H1 (cell line): ENCODE data around the gene ITPR1. TPM values are rescaled to one million over a fixed set of nuclear protein-coding genes. Genes with fewer than 3 reads are reported as not detected.

Experiments used
- E2F6 ChIP-seq: IDR thresholded peaks from 2 replicates; pipeline ENCODE4 v1.6.1; 2012; ENCODE audit warnings: inconsistent platforms
- NANOG ChIP-seq: IDR thresholded peaks from 2 replicates; pipeline ENCODE4 v1.6.1; 2011; ENCODE audit warnings: low read length, low read depth, mild to moderate bottlenecking, inconsistent platforms; ENCODE audit not compliant: insufficient read depth, poor library complexity, severe bottlenecking
- polyA plus RNA-seq, 7 experiments: library from polyadenylated mRNA; depleted of rRNA in 3 of 7; stranded (reverse) in 5 of 7; unstranded in 2 of 7; fragments of >200 nt in 5 of 7; fragments of 200-250 nt in 2 of 7; gene quantifications; 1 replicate in 5 of 7; 2 replicates in 1 of 7; 4 replicates in 1 of 7; pipeline versions ENCODE4 v1.2.1 to v1.2.3, GENCODE V29; 2011 to 2013; ENCODE audit warnings: missing spikeins in 2 of 7, mixed read lengths in 2 of 7
- total RNA-seq: library from RNA; stranded (reverse); fragmentation: NEBNext Ultra II Directional; extraction: Animal tissue kit (Norgen Biotek cat#: 25700); gene quantifications from 2 replicates; pipeline ENCODE4 v1.2.1, GENCODE V29; 2021

The ITPR1 gene
- total and polyA plus RNA-seq, 2 of the 8 experiments (the other 6 are each of a cell fraction or from before 2014, with no cell fraction given): 2.5 to 16.3 TPM

- no peak for TF ChIP-seq E2F6
- TF ChIP-seq NANOG: no peak
Measured at GRCh38 chr3:4750306-4750968, 257.3 kb downstream of the ITPR1 start (continued).
